Endothelial cell (in vitro differentiated cells): ENCODE results near the gene PRXL2A. TPM values are rescaled to one million over a fixed set of nuclear protein-coding genes. Genes with fewer than 3 reads are reported as not detected.

Experiments used
- DNase-seq: peaks from one replicate; pipeline ENCODE4 v3.0.0; 2021; ENCODE audit warnings: low spot score
- H3K27ac Mint-ChIP-seq: one replicate; pipeline ENCODE4 v1.8.0; 2021; ENCODE audit warnings: mixed read lengths, inconsistent platforms; ENCODE audit not compliant: unreplicated experiment
- H3K27me3 Mint-ChIP-seq: one replicate; pipeline ENCODE4 v1.8.0; 2021; ENCODE audit warnings: mild to moderate bottlenecking, moderate library complexity, mixed read lengths, inconsistent platforms; ENCODE audit not compliant: unreplicated experiment
- H3K36me3 Mint-ChIP-seq: one replicate; pipeline ENCODE4 v1.8.0; 2021; ENCODE audit warnings: mild to moderate bottlenecking, low read depth, mixed read lengths, inconsistent platforms; ENCODE audit not compliant: unreplicated experiment
- H3K4me1 Mint-ChIP-seq: one replicate; pipeline ENCODE4 v1.8.0; 2021; ENCODE audit warnings: mild to moderate bottlenecking, mixed read lengths, inconsistent platforms; ENCODE audit not compliant: unreplicated experiment
- H3K4me3 Mint-ChIP-seq: one replicate; pipeline ENCODE4 v1.8.0; 2021; ENCODE audit warnings: mild to moderate bottlenecking, mixed read lengths, inconsistent platforms; ENCODE audit not compliant: unreplicated experiment
- H3K9me3 Mint-ChIP-seq: one replicate; pipeline ENCODE4 v1.8.0; 2021; ENCODE audit warnings: mixed read lengths, inconsistent platforms; ENCODE audit not compliant: unreplicated experiment
- CTCF ChIP-seq: fragments of 200-600 bp; sonication (generic); IDR thresholded peaks from one replicate; pipeline ENCODE4 v1.5.0; 2021; ENCODE audit warnings: antibody characterized with exemption; ENCODE audit not compliant: unreplicated experiment
- total RNA-seq: library from RNA; stranded (reverse); fragmentation: NEBNext Ultra II Directional; extraction: Animal tissue kit (Norgen Biotek cat#: 25700); gene quantifications from one replicate; pipeline ENCODE4 v1.2.1, GENCODE V29; 2021; ENCODE audit not compliant: unreplicated experiment

PRXL2A gene
- total RNA-seq, 1 donor from 2014 or later = 147 TPM

- TF ChIP-seq CTCF = no peak
- H3K4me1 Mint-ChIP-seq = no peaks in the 10 kb centered on the region
- no peaks in the 10 kb centered on the region for H3K9me3 Mint-ChIP-seq
- peaks cover 2% of the 10 kb centered on the region for H3K27me3 Mint-ChIP-seq
- no peak overlapping the region for H3K27ac Mint-ChIP-seq
- H3K4me3 Mint-ChIP-seq = no peak overlapping the region
- no peak for DNase-seq
- no peaks in the 10 kb centered on the region for H3K36me3 Mint-ChIP-seq
Observed at GRCh38 chr10:80390740-80391139, 17.6 kb upstream of the PRXL2A start.

GRCh38 chr10:80392250-80392649 is 16.1 kb upstream of the PRXL2A start:
- Mint-ChIP-seq H3K36me3 (no peaks in the 10 kb centered on the region), H3K27me3 (peaks cover 2% of the 10 kb centered on the region), H3K4me3 (no peak overlapping the region), H3K27ac (no peak overlapping the region), H3K9me3 (no peaks in the 10 kb centered on the region), H3K4me1 (no peaks in the 10 kb centered on the region)
- DNase-seq = no peak
- no peak for TF ChIP-seq CTCF

- no peak for TF ChIP-seq CTCF
- Mint-ChIP-seq H3K9me3 (no peaks in the 10 kb centered on the region), H3K27ac (no peak overlapping the region)
Observed at GRCh38 chr10:80394358-80394916, 13.9 kb upstream of the PRXL2A start.

GRCh38 chr10:80397014-80397413 is 11.3 kb upstream of the PRXL2A start:
- H3K27ac Mint-ChIP-seq = no peak overlapping the region
- no peaks in the 10 kb centered on the region for H3K9me3 Mint-ChIP-seq
- no peaks in the 10 kb centered on the region for H3K4me1 Mint-ChIP-seq
- peaks cover 4% of the 10 kb centered on the region for H3K27me3 Mint-ChIP-seq
- no peaks in the 10 kb centered on the region for H3K36me3 Mint-ChIP-seq
- H3K4me3 Mint-ChIP-seq = no peak overlapping the region
- no peak for DNase-seq
- TF ChIP-seq CTCF = no peak

More at GRCh38 chr10:80394358-80394916, 13.9 kb upstream of the PRXL2A start:
- H3K27me3 Mint-ChIP-seq = peaks cover 2% of the 10 kb centered on the region
- DNase-seq = no peak
- no peaks in the 10 kb centered on the region for H3K36me3 Mint-ChIP-seq
- H3K4me1 Mint-ChIP-seq = no peaks in the 10 kb centered on the region
- H3K4me3 Mint-ChIP-seq = no peak overlapping the region

- H3K4me1 Mint-ChIP-seq = no peaks in the 10 kb centered on the region
- no peak overlapping the region for H3K27ac Mint-ChIP-seq
- no peaks in the 10 kb centered on the region for H3K36me3 Mint-ChIP-seq
- H3K4me3 Mint-ChIP-seq = no peak overlapping the region
- DNase-seq = no peak
- H3K9me3 Mint-ChIP-seq = no peaks in the 10 kb centered on the region
- H3K27me3 Mint-ChIP-seq = peaks cover 4% of the 10 kb centered on the region
- TF ChIP-seq CTCF = no peak
Observed at GRCh38 chr10:80400136-80400804, 8.1 kb upstream of the PRXL2A start.
